NOMO-1 treated with DMSO at 0.1 percent for 48 hours (cell line): Measurements from ENCODE around the gene LRRC8B.
A peak's percentile ranks its signal among the peaks of the same experiment; 100 is the strongest.
"Not testable (repeated sequence)": the region's sequence is repeated elsewhere in the genome, so short reads cannot be mapped to it uniquely, and the experiment has no call there.

Experiments
- DNase-seq: peaks from one replicate; lab custom pipeline; 2025; ENCODE audit not compliant: unreplicated experiment; lab: John Stamatoyannopoulos, UW

Gene LRRC8B

DNA sequence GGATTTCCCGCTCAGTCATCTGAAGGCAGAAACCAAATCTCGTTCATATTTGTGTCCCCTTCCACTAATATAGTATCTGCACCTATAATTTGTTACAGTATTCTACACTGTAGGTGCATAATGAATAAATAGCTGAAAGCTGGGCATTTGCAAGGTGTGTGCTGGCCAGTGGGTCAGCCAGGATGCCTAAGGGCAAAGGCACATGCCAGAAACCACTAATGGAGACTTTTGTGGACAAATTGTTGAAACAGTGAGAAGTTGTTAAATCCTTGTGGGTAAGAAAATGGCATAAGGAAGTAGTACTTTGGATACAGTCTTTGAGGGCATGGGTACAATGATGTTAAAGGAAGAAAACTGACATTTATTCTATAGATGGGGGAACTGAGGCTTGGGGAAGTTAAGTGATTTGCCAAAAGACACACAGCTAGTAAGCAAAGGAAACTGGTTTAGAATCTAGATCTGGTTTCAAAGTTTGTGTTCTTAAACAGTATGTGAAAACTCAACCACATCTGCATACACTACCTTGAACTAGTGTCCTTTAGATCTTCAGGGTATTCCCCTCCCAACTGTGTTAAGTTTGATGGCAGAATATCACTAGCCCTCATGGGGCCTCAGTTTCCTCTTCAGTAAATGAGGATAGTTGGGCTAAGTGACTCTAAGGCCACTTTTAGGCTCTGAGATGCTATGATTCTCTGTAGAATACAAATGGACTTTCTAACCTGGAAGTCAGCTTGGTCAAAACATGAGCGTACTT is 81.8 kb downstream of the LRRC8B start:
- DNase-seq = no peak

GRCh38 chr1:89607156-89607555 is 82.5 kb downstream of the LRRC8B start:
- DNase-seq = no peak

GRCh38 chr1:89607586-89608318 is 83.1 kb downstream of the LRRC8B start:
- no peak for DNase-seq

DNA sequence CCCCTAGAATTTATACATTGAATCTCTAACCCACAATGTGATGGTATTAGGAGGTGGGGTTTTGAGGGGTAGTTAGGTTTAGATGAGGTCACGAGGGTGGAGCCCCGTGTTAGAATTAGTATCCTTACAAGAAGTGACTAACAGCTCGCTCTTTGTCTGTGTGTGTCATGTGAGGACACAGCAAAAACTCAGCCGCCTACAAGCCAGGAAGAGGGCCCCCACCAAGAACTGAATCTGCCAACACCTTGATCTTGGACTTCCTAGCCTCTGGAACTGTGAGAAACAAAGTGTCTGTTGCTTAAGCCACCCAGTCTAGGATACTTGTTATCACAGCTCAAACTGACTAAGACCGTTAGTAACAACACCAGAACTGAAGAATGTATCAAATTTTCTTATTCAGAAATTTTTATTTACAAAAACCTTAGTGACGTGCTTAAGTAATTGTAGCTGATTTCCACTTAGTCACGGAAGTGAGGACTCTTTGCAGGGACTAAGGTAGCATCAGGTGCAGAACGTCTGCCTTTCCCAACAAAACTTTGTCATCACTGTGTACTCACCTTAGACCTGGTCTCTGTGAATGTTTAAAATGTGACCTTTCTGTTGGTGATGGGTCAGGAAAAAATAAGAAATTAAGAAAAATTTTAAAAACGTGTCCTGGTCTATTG is 83.8 kb downstream of the LRRC8B start:
- DNase-seq = no peak

DNA sequence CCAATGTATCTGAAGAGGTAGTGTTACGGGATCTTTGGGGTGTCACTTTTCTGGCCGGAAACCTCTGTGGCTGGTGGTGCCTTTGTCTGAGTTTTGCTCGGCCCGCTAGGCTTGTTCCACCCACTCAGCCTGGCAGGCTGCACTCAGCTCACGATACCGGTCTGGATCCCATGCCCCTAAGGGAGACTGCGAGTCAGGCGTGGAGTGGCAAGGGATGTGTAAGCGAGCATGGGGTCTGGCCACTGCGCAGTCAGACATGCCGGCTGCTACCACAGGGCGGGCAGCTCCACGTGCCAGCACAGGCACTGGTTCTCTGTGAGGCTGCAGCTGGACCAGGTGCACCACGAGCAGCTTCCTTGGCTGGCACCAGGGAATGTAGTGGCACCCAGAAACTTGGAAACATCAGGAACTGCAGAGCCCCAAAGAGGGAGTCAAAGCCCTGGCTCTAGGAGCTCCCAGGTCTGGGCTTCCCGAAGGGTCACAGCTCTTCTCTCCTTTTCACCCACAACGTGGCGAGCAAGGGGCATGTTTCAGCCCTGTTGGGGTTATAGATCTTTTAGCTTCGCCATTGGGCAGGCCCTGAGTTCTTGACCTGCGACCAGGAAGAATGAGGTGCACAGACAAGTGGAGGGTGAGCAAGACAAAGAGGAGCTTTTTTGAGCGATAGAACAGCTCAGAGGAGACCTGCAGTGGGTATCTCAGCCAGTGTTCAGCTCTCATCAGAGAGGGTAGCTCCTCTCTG is 84.5 kb downstream of the LRRC8B start:
- DNase-seq = no peak

DNA sequence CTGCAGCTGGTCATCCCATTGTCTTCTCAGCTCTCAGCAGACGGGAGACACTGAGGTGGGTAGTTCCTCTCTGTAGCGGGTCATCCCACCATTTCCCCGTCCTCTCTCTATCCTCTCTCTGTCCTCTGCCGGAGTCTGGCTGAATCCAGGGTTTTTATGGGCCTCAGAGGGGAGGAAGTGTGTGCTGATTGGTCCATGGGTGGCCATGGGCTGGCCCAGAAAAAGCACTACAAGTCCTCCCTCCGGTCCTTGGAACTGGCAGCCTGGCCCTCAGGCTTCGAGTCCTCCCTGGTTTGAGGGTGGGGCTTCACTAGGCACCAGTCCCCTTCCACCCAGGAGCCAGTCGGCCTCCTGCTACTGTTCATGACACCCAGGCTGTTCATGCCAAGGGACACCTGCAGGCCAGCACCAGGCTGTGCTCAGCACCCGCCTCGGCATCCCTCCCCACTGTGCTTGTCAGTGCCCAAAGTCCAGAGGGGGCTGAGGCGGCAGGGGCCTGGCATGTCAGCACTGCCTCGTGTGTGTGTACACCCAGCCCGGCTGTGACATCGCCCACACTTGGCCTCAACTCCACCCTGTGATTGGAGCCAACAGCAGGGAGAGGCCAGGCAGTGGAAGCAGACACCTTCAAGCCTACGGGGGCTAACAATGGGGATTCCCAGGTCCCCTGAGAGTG is 85.3 kb downstream of the LRRC8B start:
- no peak for DNase-seq

DNA sequence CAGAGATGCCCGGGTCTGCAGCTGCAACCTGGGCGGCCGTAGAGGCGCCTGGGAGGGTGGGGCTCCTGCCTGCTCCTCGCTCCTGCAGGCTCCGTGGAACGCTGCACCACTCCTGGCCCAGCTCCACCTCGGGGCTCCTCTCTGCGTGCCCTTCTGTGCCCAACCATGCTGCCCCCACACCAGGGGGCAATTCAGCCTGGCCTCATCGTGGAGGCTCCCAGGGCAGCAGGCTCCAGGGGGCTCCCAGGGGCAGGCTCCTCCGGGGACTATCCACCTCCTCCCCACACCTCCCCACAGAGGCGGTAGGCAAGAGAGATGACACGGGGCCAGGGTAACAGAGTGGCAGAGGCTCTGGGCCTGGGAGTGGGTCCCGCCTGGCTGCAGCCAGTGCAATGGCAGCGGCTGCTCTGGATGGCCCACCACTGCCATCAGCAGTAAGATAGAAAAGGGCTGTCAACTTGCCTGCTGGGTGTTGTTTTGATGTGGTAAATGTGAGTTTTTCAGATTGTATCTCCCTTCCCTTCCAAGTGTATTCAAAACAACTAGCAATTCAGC is 85.9 kb downstream of the LRRC8B start:
- DNase-seq = no peak

- no peak for DNase-seq
Observed at GRCh38 chr1:89611721-89612120, 87.1 kb downstream of the LRRC8B start.

- DNase-seq = no peak
Observed at GRCh38 chr1:89613928-89614327, 89.3 kb downstream of the LRRC8B start.

GRCh38 chr1:89615676-89616598 is 91.3 kb downstream of the LRRC8B start:
- DNase-seq = no peak

DNA sequence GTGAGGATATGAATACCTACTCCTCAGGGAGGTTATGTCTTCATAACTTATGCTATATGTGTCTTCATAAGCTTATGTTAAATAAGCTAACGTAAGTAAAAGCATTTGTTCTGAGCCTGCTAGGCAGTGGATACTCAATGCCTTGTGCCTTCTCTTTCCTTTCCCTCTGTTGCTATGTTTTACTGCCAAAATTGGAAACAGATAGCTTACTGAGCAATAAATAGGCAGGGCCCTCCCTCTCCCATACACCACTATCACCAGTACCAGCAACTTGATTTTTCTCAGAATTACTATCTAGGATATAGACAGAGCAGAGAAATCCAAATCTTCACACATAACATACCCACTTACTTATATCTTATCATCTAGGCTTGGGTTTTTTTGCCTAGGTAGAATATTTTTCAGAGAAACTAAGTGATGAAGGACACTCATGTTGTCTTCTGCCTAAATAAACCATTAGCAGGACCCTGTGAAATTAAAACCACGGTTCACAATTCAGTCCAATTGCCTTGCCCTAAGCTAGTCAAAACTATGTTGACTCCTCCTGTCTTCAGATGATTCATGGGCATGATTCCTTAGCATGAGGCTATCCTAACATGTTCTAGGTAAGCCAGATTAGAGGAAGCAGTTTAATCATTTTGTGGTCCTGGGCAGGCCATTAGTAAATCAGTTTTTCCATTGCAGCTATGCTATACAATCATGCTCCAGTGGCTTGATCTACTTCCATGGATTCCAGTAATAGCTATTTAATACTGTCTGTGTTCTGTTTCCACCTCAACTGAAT is 92.4 kb downstream of the LRRC8B start:
- DNase-seq = no peak

GRCh38 chr1:89620664-89621063 is 96.0 kb downstream of the LRRC8B start:
- peak; percentile 48 for DNase-seq

DNA sequence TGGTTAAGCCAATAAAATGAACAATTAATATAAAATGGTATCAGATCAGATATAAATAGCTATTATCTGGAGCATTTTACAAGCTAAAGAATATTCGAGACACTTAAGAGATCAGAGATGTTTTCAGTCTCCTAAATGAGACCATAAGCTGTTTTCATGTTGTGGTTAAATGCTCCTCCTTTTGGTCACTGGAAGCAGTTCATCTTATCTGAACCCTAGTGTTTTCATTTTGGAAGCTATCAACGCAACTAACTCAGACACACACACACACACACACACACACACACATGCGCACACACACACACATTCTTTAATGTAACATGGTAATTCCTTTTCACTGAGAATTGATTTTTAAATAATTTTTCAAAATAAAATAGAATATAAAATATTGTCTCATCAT is 98.3 kb downstream of the LRRC8B start:
- no peak for DNase-seq

DNA sequence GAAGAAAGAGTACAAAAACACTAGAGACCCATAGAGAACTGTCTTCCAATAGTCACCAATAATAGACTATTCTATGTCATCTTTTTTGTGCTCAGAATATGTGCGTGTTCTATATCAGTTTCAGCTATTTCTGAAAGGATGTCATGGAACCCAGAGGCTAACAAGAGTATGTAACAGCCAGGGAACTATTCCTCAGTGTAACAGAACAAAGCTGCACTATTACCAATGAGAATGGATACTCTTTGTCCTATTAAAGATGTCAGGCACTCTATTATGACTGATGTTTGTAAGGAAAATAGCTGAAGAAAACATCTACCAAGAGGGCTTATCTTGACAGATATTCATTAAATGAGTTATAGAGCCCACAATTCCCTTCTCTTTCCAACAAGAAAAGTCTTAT is 99.7 kb downstream of the LRRC8B start:
- no peak for DNase-seq

DNA sequence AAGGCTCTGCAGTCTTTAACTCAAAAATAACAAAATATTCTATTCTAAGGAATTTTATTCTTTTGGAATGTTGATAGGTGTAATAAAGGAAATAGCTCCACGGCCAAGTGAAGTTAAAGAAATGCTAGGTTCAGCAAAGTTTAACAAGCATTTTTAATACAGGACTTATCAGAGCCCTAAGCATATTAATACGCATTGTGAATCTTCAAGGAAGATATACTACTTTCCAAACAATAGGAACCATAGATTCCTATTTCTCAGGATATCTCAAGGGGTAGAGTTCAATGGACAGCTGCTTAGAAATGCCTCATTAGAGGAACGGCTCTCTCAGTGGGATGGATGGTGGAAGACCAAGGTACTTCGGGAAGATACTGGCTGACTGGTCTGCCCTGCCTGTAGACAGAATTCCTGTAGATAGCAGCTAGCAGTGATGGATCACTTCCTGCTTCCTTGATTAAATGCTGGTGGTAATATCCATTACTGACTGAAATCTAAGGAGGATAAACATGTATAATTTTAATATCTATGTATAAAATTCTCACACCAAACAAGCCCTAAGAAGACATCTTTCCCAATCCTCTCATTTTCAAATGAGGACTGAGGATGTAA is 100.2 kb downstream of the LRRC8B start:
- DNase-seq = no peak

GRCh38 chr1:89627596-89627962 is 103.0 kb downstream of the LRRC8B start:
- no peak for DNase-seq

- DNase-seq = no peak
Observed at GRCh38 chr1:89629146-89629545, 104.5 kb downstream of the LRRC8B start.

DNA sequence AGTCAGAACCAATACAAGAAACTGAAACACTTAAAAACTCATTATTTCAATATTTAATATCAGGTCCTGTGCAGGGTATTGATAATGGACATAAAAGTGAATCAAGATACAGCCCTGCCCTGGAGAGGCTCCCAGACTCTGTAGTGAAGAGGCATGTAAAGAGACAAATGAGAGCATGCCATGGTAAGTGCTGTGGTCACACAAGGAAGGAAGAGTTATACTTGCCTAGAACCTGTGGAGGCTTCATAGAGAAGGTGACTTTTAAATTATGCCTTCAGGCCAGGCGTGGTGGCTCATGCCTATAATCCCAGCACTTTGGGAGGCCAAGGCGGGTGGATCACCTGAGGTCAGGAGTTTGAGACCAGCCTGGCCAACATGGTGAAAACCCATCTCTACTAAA is 105.0 kb downstream of the LRRC8B start:
- not testable (repeated sequence) for DNase-seq
